Keratinocyte (primary cell): Measurements from ENCODE around the gene NIT1. TPM values are rescaled to one million over a fixed set of nuclear protein-coding genes. Genes with fewer than 3 reads are reported as not detected.

ENCODE experiments used
- DNase-seq: peaks from one replicate; pipeline ENCODE4 v3.0.0-alpha.2; 2011; ENCODE audit warnings: low read depth, missing footprints, low spot score
- FAIRE-seq: peaks from 2 replicates; lab custom pipeline; 2011; peaks lifted over from hg19 to GRCh38; lab: Jason Lieb, UNC
- H2AFZ ChIP-seq: 2 replicates; pipeline ENCODE4 v1.6.0; 2012; ENCODE audit warnings: low read length, control low read depth, inconsistent platforms; ENCODE audit not compliant: control insufficient read depth
- H3K27ac ChIP-seq: 2 replicates; pipeline ENCODE4 v1.5.1; 2011; ENCODE audit warnings: low read length; ENCODE audit not compliant: control insufficient read depth, insufficient read depth
- H3K27me3 ChIP-seq: 3 replicates; pipeline ENCODE4 v1.6.0; 2011; ENCODE audit warnings: low read length; ENCODE audit not compliant: control insufficient read depth, insufficient read depth; ENCODE audit errors: extremely low read depth
- H3K36me3 ChIP-seq, 2 experiments: 2 replicates in 1 of 2; 3 replicates in 1 of 2; pipeline ENCODE4 v1.5.1; 2011; ENCODE audit warnings: low read length in 2 of 2, mild to moderate bottlenecking in 1 of 2; ENCODE audit not compliant: control insufficient read depth in 2 of 2, insufficient read depth in 2 of 2; ENCODE audit errors: extremely low read depth in 1 of 2
- H3K4me1 ChIP-seq: 3 replicates; pipeline ENCODE4 v1.5.1; 2011; ENCODE audit warnings: low read length; ENCODE audit not compliant: control insufficient read depth, insufficient read depth; ENCODE audit errors: extremely low read depth
- H3K4me2 ChIP-seq: 3 replicates; pipeline ENCODE4 v1.6.0; 2011; ENCODE audit warnings: low read depth, low read length; ENCODE audit not compliant: control insufficient read depth, insufficient read depth; ENCODE audit errors: extremely low read depth
- H3K4me3 ChIP-seq, 3 experiments: fragments of 200-600 bp in 1 of 3; sonication (generic) in 1 of 3; 2 replicates in 2 of 3; 3 replicates in 1 of 3; pipeline ENCODE4 v1.5.1; 2011 to 2016; ENCODE audit warnings: low read length in 3 of 3, mild to moderate bottlenecking in 3 of 3, control low read depth in 2 of 3, inconsistent platforms in 1 of 3, low read depth in 1 of 3, mixed read lengths in 1 of 3, mixed run types in 1 of 3, moderate library complexity in 1 of 3; ENCODE audit not compliant: control insufficient read depth in 2 of 3, insufficient read depth in 2 of 3; ENCODE audit errors: extremely low read depth in 1 of 3
- H3K79me2 ChIP-seq: 2 replicates; pipeline ENCODE4 v1.6.0; 2012; ENCODE audit warnings: low read length; ENCODE audit not compliant: control insufficient read depth, insufficient read depth
- H3K9ac ChIP-seq: 3 replicates; pipeline ENCODE4 v1.6.0; 2011; ENCODE audit warnings: low read length; ENCODE audit not compliant: control insufficient read depth, insufficient read depth; ENCODE audit errors: extremely low read depth
- H3K9me1 ChIP-seq: 3 replicates; pipeline ENCODE4 v1.6.0; 2011; ENCODE audit warnings: low read length; ENCODE audit not compliant: control insufficient read depth, insufficient read depth; ENCODE audit errors: extremely low read depth
- H3K9me3 ChIP-seq: 2 replicates; pipeline ENCODE4 v1.5.1; 2012; ENCODE audit warnings: low read depth, low read length; ENCODE audit not compliant: control insufficient read depth
- H4K20me1 ChIP-seq: 3 replicates; pipeline ENCODE4 v1.6.0; 2011; ENCODE audit warnings: low read length; ENCODE audit not compliant: control insufficient read depth, insufficient read depth; ENCODE audit errors: extremely low read depth
- CTCF ChIP-seq, 3 experiments: IDR thresholded peaks in 1 of 3; conservative IDR thresholded peaks in 1 of 3; optimal IDR thresholded peaks in 1 of 3; 2 replicates in 2 of 3; 3 replicates in 1 of 3; pipeline versions ENCODE3 to v1.5.1; 2011; ENCODE audit warnings: low read length in 3 of 3, mild to moderate bottlenecking in 3 of 3, moderate library complexity in 2 of 3, control low read depth in 1 of 3, inconsistent platforms in 1 of 3; ENCODE audit not compliant: insufficient read depth in 2 of 3; ENCODE audit errors: extremely low read depth in 1 of 3
- EZH2 ChIP-seq: IDR thresholded peaks from one replicate; pipeline ENCODE4 v1.6.1; 2012; ENCODE audit warnings: inconsistent platforms, mild to moderate bottlenecking, low read length, moderate library complexity
- dilution Hi-C: fragments of 300-500 bp; cut with MboI; formaldehyde crosslinking; loops from one replicate; pipeline ENCODE4 v1.7.0; 2020; ENCODE audit warnings: low sequenced_read_pairs; ENCODE audit not compliant: extremely low pct_ligation_motif_present
- polyA plus RNA-seq, 5 experiments: library from polyadenylated mRNA; depleted of rRNA in 3 of 5; stranded (reverse) in 3 of 5; stranded (forward) in 1 of 5; unstranded in 1 of 5; fragments of >200 nt; gene quantifications; 1 replicate in 1 of 5; 2 replicates in 3 of 5; 3 replicates in 1 of 5; pipeline versions ENCODE4 v1.2.1 to v1.2.3, GENCODE V29; 2011 to 2012; ENCODE audit warnings: missing spikeins in 2 of 5, low read depth in 1 of 5, low replicate concordance in 1 of 5

Gene NIT1
- polyA plus RNA-seq, 1 donor (not counting 4 experiments of a cell fraction or from before 2014, with no cell fraction given): 22.9 TPM

GRCh38 chr1:161111117-161111516 is 6.8 kb upstream of the NIT1 start:
- no peaks in the 10 kb centered on the region for H3K27me3 ChIP-seq
- no peaks in the 10 kb centered on the region for H3K9me3 ChIP-seq
- peaks cover 20% of the 10 kb centered on the region for H3K4me1 ChIP-seq
- H3K4me3 ChIP-seq: no peak overlapping the region
- H3K36me3 ChIP-seq: peaks cover 4 to 24% of the 10 kb centered on the region in 2 experiments
- peaks cover 85% of the 10 kb centered on the region for H3K79me2 ChIP-seq
- no peaks in the 10 kb centered on the region for H4K20me1 ChIP-seq
- H3K9me1 ChIP-seq: no peaks in the 10 kb centered on the region
- no peak overlapping the region for H3K27ac ChIP-seq
- no peak for TF ChIP-seq CTCF (optimal IDR thresholded peaks at IDR 0.05 in 1 of 3, IDR thresholded peaks at IDR 0.05 in 1 of 3, conservative IDR thresholded peaks at IDR 0.05 in 1 of 3; ENCODE audit: extremely low read depth in 1 of 3, insufficient read depth in 2 of 3, low read length in 3 of 3)
- TF ChIP-seq EZH2: no peak
- H3K4me2 ChIP-seq: no peak overlapping the region
- H3K9ac ChIP-seq: no peak overlapping the region
- dilution Hi-C loops: no loop called here
- no peak overlapping the region for H2AFZ ChIP-seq
- DNase-seq: no peak
- FAIRE-seq: no peak

- dilution Hi-C loops: no loop called here
- Histone ChIP-seq H3K79me2 (peaks cover 85% of the 10 kb centered on the region), H3K4me2 (no peak overlapping the region), H3K9me3 (no peaks in the 10 kb centered on the region), H3K27me3 (no peaks in the 10 kb centered on the region), H3K36me3 (peaks cover 4 to 26% of the 10 kb centered on the region in 2 experiments), H3K4me1 (peaks cover 21% of the 10 kb centered on the region), H3K9me1 (no peaks in the 10 kb centered on the region), H4K20me1 (no peaks in the 10 kb centered on the region), H3K27ac (no peak overlapping the region), H3K9ac (no peak overlapping the region), H3K4me3 (no peak overlapping the region), H2AFZ (no peak overlapping the region)
- TF ChIP-seq EZH2 (no peak), CTCF (optimal IDR thresholded peaks at IDR 0.05 in 1 of 3, IDR thresholded peaks at IDR 0.05 in 1 of 3, conservative IDR thresholded peaks at IDR 0.05 in 1 of 3; ENCODE audit: extremely low read depth in 1 of 3, insufficient read depth in 2 of 3, low read length in 3 of 3) (no peak)
- no peak for DNase-seq
- FAIRE-seq: no peak
Observed at GRCh38 chr1:161111527-161111926, 6.4 kb upstream of the NIT1 start.
